Cardiac fibroblast (primary cell): Measurements from ENCODE around the gene CTNNA1.
"Not testable (repeated sequence)": the region's sequence is repeated elsewhere in the genome, so short reads cannot be mapped to it uniquely, and the experiment has no call there.

ENCODE experiments used
- DNase-seq, 2 donors: peaks; one replicate each; pipeline versions ENCODE4 v3.0.0 to v3.0.0-alpha.2; 2010; ENCODE audit warnings: low read depth in 2 of 2
- H3K4me3 ChIP-seq, 2 donors: replicated peaks in 1 of 2; 1 replicate in 1 of 2; 2 replicates in 1 of 2; pipeline ENCODE4 v1.5.1; 2011; ENCODE audit warnings: low read depth in 2 of 2, low read length in 2 of 2, mild to moderate bottlenecking in 2 of 2, moderate library complexity in 1 of 2
- CTCF ChIP-seq: IDR thresholded peaks from one replicate; pipeline ENCODE4 v1.5.1; 2011; ENCODE audit warnings: low read depth, mild to moderate bottlenecking, low read length, inconsistent platforms

The CTNNA1 gene

DNA sequence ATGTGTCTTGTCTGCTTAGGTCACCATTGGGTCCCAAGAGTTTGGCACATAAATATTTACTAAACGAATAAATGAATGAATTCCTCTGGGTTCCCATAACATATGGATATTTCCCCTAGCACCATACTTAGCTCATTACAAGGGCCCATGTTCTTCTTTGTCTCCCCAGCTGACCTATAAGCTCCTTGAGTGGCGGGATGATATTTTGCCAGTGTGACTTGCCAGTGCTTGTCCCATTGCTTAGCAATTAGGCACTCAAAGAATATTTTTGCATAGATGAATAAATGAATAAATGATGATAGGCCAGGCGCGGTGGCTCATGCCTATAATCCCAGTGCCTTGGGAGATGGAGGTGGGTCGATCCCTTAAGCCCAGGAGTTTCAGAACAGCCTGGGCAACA lies 16.9 kb upstream of the CTNNA1 start:
- H3K4me3 ChIP-seq: no peak overlapping the region
- TF ChIP-seq CTCF: no peak
- DNase-seq: no peak

- no peak for TF ChIP-seq CTCF
- DNase-seq: peak; percentile 5 to 38
- H3K4me3 ChIP-seq: no peak overlapping the region
Observed at GRCh38 chr5:138737494-138738265, 15.5 kb upstream of the CTNNA1 start.

DNA sequence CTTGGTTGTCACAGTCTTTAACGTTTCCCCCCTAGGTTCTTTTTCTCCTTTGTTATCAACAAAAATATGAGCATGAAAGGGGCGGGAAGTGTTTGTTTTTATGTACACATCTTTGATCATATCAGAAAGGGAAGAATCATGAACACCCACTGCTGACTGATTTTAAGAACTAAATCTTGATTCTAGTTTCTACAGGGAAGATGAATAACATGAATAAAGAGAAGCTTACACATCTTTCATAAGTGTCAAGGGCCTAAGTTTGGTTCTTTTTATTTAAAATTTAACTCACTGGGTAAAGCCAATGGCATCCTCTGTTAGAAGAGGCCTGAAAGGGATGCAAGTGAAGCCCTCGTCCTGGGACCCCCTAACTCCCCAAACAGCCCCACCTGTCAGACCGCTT lies 14.8 kb upstream of the CTNNA1 start:
- H3K4me3 ChIP-seq: no peak overlapping the region
- DNase-seq: no peak
- no peak for TF ChIP-seq CTCF

- DNase-seq: no peak
- H3K4me3 ChIP-seq: no peak overlapping the region
- TF ChIP-seq CTCF: no peak
Observed at GRCh38 chr5:138739938-138740337, 13.3 kb upstream of the CTNNA1 start.

DNA sequence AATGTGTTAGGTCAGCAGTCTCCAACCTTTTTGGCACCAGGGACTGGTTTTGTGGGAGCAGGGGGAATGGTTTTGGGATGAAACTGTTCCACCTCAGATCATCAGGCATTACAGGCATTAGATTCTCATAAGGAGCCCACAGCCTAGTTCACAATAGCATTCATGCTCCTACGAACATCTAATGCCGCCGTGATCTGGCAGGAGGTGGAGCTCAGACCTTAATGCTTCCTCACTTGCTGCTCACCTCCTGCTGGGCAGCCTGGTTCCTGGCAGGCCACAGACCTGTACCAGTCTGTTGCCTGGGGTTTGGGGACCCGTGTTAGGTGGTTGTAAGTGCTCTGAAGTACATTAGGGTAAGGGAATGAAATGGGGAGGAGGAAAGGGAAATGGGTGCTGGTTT lies 9.7 kb upstream of the CTNNA1 start:
- H3K4me3 ChIP-seq: no peak overlapping the region
- no peak for TF ChIP-seq CTCF
- no peak for DNase-seq

DNA sequence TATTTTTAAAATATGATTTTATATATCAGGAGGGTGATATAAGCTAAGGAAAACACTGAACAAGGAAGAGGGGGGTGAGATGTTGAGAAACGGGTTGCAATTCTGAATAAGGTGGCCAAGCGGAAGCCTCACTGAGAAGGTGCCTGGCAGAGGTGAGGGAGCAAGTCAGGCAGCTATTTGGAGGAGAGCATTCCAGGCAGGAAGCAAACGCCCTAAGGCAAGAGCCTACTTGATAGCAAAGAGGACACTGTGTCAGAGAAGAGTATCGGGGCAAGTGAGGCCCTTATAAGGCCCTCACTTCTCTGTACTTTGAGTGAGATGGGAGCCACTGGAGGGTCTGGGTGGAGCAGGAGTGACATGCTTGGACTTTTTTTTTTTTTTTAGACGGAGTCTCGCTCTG lies 8.0 kb upstream of the CTNNA1 start:
- no peak overlapping the region for H3K4me3 ChIP-seq
- no peak for TF ChIP-seq CTCF
- DNase-seq: no peak

GRCh38 chr5:138748630-138749081 lies 4.6 kb upstream of the CTNNA1 start:
- peak; percentile 56 to 79 for DNase-seq
- H3K4me3 ChIP-seq: no peak overlapping the region
- TF ChIP-seq CTCF: no peak

GRCh38 chr5:138751344-138751743 lies 1.9 kb upstream of the CTNNA1 start:
- not testable (repeated sequence) for H3K4me3 ChIP-seq, DNase-seq
